ENCODE results near the gene PRL. TPM values are rescaled to one million over a fixed set of nuclear protein-coding genes. Genes with fewer than 3 reads are reported as not detected.

PRL gene
- total RNA-seq, 1 experiment from 2014 or later = not detected

GRCh38 chr6:22240025-22240424 lies 56.8 kb downstream of the PRL start:
- Histone ChIP-seq H4K5ac (ENCODE audit: insufficient read length, low read depth, low read length) (no peak overlapping the region), H3K14ac (ENCODE audit: insufficient read depth, low read length) (no peak overlapping the region), H4K91ac (ENCODE audit: insufficient read length, low read depth, low read length) (no peak overlapping the region), H2BK5ac (ENCODE audit: insufficient read length, low read length) (no peak overlapping the region), H3T11ph (ENCODE audit: low read length) (no peak overlapping the region), H2AFZ (ENCODE audit: low read length) (no peak overlapping the region), H3K27ac (ENCODE audit: insufficient read length, low read depth, low read length) (no peak overlapping the region), H2AK5ac (ENCODE audit: insufficient read length, low read length) (no peak overlapping the region), H2BK20ac (ENCODE audit: low read depth, low read length, poor library complexity, severe bottlenecking) (no peak overlapping the region), H2BK15ac (ENCODE audit: low read depth, low read length) (no peak overlapping the region), H2BK120ac (ENCODE audit: low read depth, low read length, poor library complexity, severe bottlenecking) (no peak overlapping the region), H3K4ac (ENCODE audit: low read depth, low read length) (no peak overlapping the region), H4K8ac (replicated peaks; ENCODE audit: insufficient read length, low read depth, low read length) (no peak overlapping the region), H2BK12ac (ENCODE audit: insufficient read length, low read depth, low read length) (no peak overlapping the region), H3K23ac (ENCODE audit: insufficient read length, low read depth, low read length) (no peak overlapping the region), H3K4me1 (ENCODE audit: insufficient read depth, low read length) (no peaks in the 10 kb centered on the region), H3K4me2 (ENCODE audit: insufficient read depth, insufficient read length, low read length) (no peak overlapping the region), H3K23me2 (ENCODE audit: insufficient read length, low read depth, low read length, poor library complexity, severe bottlenecking) (no peaks in the 10 kb centered on the region), H3K56ac (ENCODE audit: insufficient read length, low read depth, low read length) (no peak overlapping the region), H3K9me3 (ENCODE audit: control insufficient read depth, low read depth, low read length) (no peaks in the 10 kb centered on the region), H3K27me3 (ENCODE audit: insufficient read depth, low read length) (no peaks in the 10 kb centered on the region), H3K79me2 (ENCODE audit: insufficient read depth, low read length) (no peaks in the 10 kb centered on the region), H3K18ac (ENCODE audit: insufficient read length, low read depth, low read length) (no peak overlapping the region), H3K79me1 (ENCODE audit: insufficient read depth, low read depth, low read length, poor library complexity, severe bottlenecking) (no peaks in the 10 kb centered on the region), H4K20me1 (ENCODE audit: control insufficient read depth, insufficient read depth, insufficient read length) (no peaks in the 10 kb centered on the region), H3K9ac (ENCODE audit: extremely low read depth, insufficient read length, low read length) (no peak overlapping the region)
- no peaks in the 10 kb centered on the region for H3K4me1 Mint-ChIP-seq
- no peaks in the 10 kb centered on the region for H3K27me3 Mint-ChIP-seq (ENCODE audit: low read depth)
- H3K4me3 Mint-ChIP-seq = no peak overlapping the region
- H3K36me3 Mint-ChIP-seq (ENCODE audit: insufficient read depth in 1 of 3, low read depth in 3 of 3) = peaks cover 0 to 23% (median 9%) of the 10 kb centered on the region in 3 experiments; a peak in 4 of 7 replicates
- DNase-seq = no peak
- no peak for TF ChIP-seq CTCF (conservative IDR thresholded peaks at IDR 0.05)
- peaks cover 16 to 18% of the 10 kb centered on the region in 2 experiments; a peak in 4 of 5 replicates for H3K9me3 Mint-ChIP-seq
- no CpG with 5 or more reads among the region's 1 CpG for WGBS (ENCODE audit: extremely low coverage, insufficient read length, low lambda C conversion rate)
- no peak overlapping the region for H3K27ac Mint-ChIP-seq

All from H9 (cell line).